Measurements from ENCODE around the gene NPAS3.

- TF ChIP-seq SP2 (tag by site-specific recombination; IDR thresholded peaks at IDR 0.05), result no peak
- no peak for TF ChIP-seq ZSCAN18 (tag by site-specific recombination; IDR thresholded peaks at IDR 0.05)
- TF ChIP-seq CTCF (tag by site-specific recombination; IDR thresholded peaks at IDR 0.05), result no peak
- no peak for TF ChIP-seq ZSCAN5A (tag by site-specific recombination; IDR thresholded peaks at IDR 0.05)
- TF ChIP-seq ZNF239 (tag by site-specific recombination; IDR thresholded peaks at IDR 0.05), result no peak
- TF ChIP-seq ZNF146 (tag by site-specific recombination; IDR thresholded peaks at IDR 0.05), result no peak
- no peak for TF ChIP-seq ZNF138 (tag by site-specific recombination; IDR thresholded peaks at IDR 0.05; ENCODE audit: borderline replicate concordance)
- TF ChIP-seq REST (tag by site-specific recombination; IDR thresholded peaks at IDR 0.05), result no peak
These were observed 525.1 kb downstream of the NPAS3 start for GRCh38 chr14:33463731-33464130.
